SK-N-SH (cell line): ENCODE data around the gene CACNA2D3. TPM values are rescaled to one million over a fixed set of nuclear protein-coding genes. Genes with fewer than 3 reads are reported as not detected.

Source experiments
- CTCF ChIA-PET: fragments of 300-600, 350-600 bp; formaldehyde crosslinking; extraction: SDS; loops from one replicate; lab custom pipeline; 2021; lab: Yijun Ruan, JAX
- POLR2A ChIA-PET: fragments of 350-600 bp; sonication (Branson Sonifier 250); formaldehyde crosslinking; extraction: SDS; loops from one replicate; lab custom pipeline; 2020; ENCODE audit warnings: antibody characterized with exemption, inconsistent platforms; lab: Yijun Ruan, JAX
- DNase-seq: peaks from one replicate; pipeline ENCODE4 v3.0.0; 2012
- H2AFZ ChIP-seq: fragments of 200-600 bp; sonication (generic); 2 replicates; pipeline ENCODE4 v1.8.1; 2016; ENCODE audit warnings: antibody characterized with exemption, mild to moderate bottlenecking, low read depth
- H3F3A ChIP-seq: fragments of 200-600 bp; sonication (generic); replicated peaks from 2 replicates; pipeline ENCODE3; 2016; ENCODE audit warnings: antibody characterized with exemption, mild to moderate bottlenecking; ENCODE audit not compliant: insufficient read depth
- H3K27ac ChIP-seq, 2 experiments: fragments of 200-500 bp in 1 of 2; fragments of 200-600 bp in 1 of 2; sonication (Bioruptor generic) in 1 of 2; sonication (generic), shearing (Covaris generic) in 1 of 2; 2 replicates each; pipeline versions ENCODE4 v1.5.1 to v1.6.1; 2014 to 2016; ENCODE audit warnings: low read depth in 2 of 2, inconsistent platforms in 1 of 2, low read length in 1 of 2, mild to moderate bottlenecking in 1 of 2, mixed read lengths in 1 of 2
- H3K27me3 ChIP-seq: fragments of 200-600 bp; sonication (generic), shearing (Covaris generic); 2 replicates; pipeline ENCODE4 v1.6.1; 2016; ENCODE audit warnings: mixed run types; ENCODE audit not compliant: insufficient read depth
- H3K36me3 ChIP-seq, 2 experiments: fragments of 200-500 bp in 1 of 2; fragments of 200-600 bp in 1 of 2; sonication (Bioruptor generic) in 1 of 2; sonication (generic) in 1 of 2; replicated peaks in 1 of 2; 2 replicates each; pipeline versions ENCODE3 to v1.5.1; 2014 to 2016; ENCODE audit warnings: low read length in 1 of 2, mild to moderate bottlenecking in 1 of 2; ENCODE audit not compliant: insufficient read depth in 2 of 2, control insufficient read depth in 1 of 2
- H3K4me1 ChIP-seq, 2 experiments: fragments of 200-500 bp in 1 of 2; fragments of 200-600 bp in 1 of 2; sonication (Bioruptor generic) in 1 of 2; sonication (generic), shearing (Covaris generic) in 1 of 2; 2 replicates each; pipeline versions ENCODE4 v1.5.1 to v1.6.1; 2014 to 2016; ENCODE audit warnings: low read depth in 1 of 2, low read length in 1 of 2, mixed run types in 1 of 2; ENCODE audit not compliant: insufficient read depth in 2 of 2, control insufficient read depth in 1 of 2
- H3K4me2 ChIP-seq: fragments of 200-600 bp; sonication (generic), shearing (Covaris generic); 2 replicates; pipeline ENCODE4 v1.6.1; 2017; ENCODE audit warnings: mixed run types
- H3K4me3 ChIP-seq, 2 experiments: fragments of 200-500 bp in 1 of 2; fragments of 200-600 bp in 1 of 2; sonication (Bioruptor generic) in 1 of 2; sonication (generic), shearing (Covaris generic) in 1 of 2; 2 replicates each; pipeline versions ENCODE4 v1.5.1 to v1.8.1; 2014 to 2016; ENCODE audit warnings: low read depth in 2 of 2, inconsistent platforms in 1 of 2, low read length in 1 of 2, mild to moderate bottlenecking in 1 of 2, mixed read lengths in 1 of 2, moderate library complexity in 1 of 2
- H3K79me2 ChIP-seq: fragments of 200-600 bp; sonication (generic); 2 replicates; pipeline ENCODE4 v1.8.1; 2017; ENCODE audit warnings: mild to moderate bottlenecking; ENCODE audit not compliant: insufficient read depth
- H3K9ac ChIP-seq: fragments of 200-600 bp; sonication (generic); 2 replicates; pipeline ENCODE4 v1.6.1; 2017; ENCODE audit warnings: mixed run types
- H3K9me2 ChIP-seq: fragments of 200-600 bp; sonication (generic); 2 replicates; pipeline ENCODE4 v1.6.1; 2017; ENCODE audit warnings: mixed run types
- H3K9me3 ChIP-seq: fragments of 200-600 bp; sonication (generic); 2 replicates; pipeline ENCODE4 v1.6.1; 2017; ENCODE audit warnings: mixed run types, mild to moderate bottlenecking, moderate library complexity
- H4K20me1 ChIP-seq: fragments of 200-600 bp; sonication (generic); 2 replicates; pipeline ENCODE4 v1.6.1; 2017; ENCODE audit warnings: mild to moderate bottlenecking, mixed run types; ENCODE audit not compliant: insufficient read depth
- FOXJ3 ChIP-seq: sonication (generic); formaldehyde crosslinking; IDR thresholded peaks from 2 replicates; pipeline ENCODE4 v1.5.1; 2020; ENCODE audit warnings: mild to moderate bottlenecking, missing genetic modification reagents
- REST ChIP-seq: IDR thresholded peaks from 2 replicates; pipeline ENCODE4 v1.6.1; 2012; ENCODE audit warnings: mild to moderate bottlenecking, low read depth, low read length, moderate library complexity
- SMC3 ChIP-seq: IDR thresholded peaks from 2 replicates; pipeline ENCODE4 v1.6.1; 2012; ENCODE audit warnings: low read depth, low read length, improper control_type of control experiment
- TCF12 ChIP-seq: IDR thresholded peaks from 2 replicates; pipeline ENCODE4 v1.4.0; 2012
- TEAD4 ChIP-seq: IDR thresholded peaks from 2 replicates; pipeline ENCODE4 v1.4.0; 2012; ENCODE audit warnings: mild to moderate bottlenecking, borderline replicate concordance; ENCODE audit not compliant: insufficient read depth
- WGBS: methylation state at CpG from one replicate; pipeline ENCODE4 v1.1.6; 2017; ENCODE audit warnings: low lambda C conversion rate; 5-methylcytosine and 5-hydroxymethylcytosine counted together
- polyA plus RNA-seq, 3 experiments: library from polyadenylated mRNA; depleted of rRNA; stranded (reverse); fragments of >200 nt; gene quantifications; 2 replicates each; pipeline ENCODE4 v1.2.3, GENCODE V29; 2012
- TF ChIP-seq, protein P1 (sequence below): IDR thresholded peaks from 2 replicates; pipeline ENCODE4 v1.4.0; 2012; ENCODE audit warnings: low read depth, borderline replicate concordance
- TF ChIP-seq, protein P2 (sequence below): fragments of 150-350 bp; IDR thresholded peaks from 2 replicates; pipeline ENCODE4 v1.6.1; 2017; ENCODE audit warnings: antibody characterized with exemption, low read length, low read depth, borderline replicate concordance
- TF ChIP-seq, protein P3 (sequence below): fragments of 200-600 bp; sonication (generic); IDR thresholded peaks from 2 replicates; pipeline ENCODE4 v1.6.1; 2017; ENCODE audit warnings: antibody characterized with exemption, mild to moderate bottlenecking, moderate library complexity
- TF ChIP-seq, protein P4 (sequence below): IDR thresholded peaks from 2 replicates; pipeline ENCODE4 v1.4.0; 2012; ENCODE audit warnings: low read depth

Gene CACNA2D3
- polyA plus RNA-seq, 1 of the 3 experiments (the other 2 are of a cell fraction), result 0.15 TPM

- Histone ChIP-seq H3K79me2 (no peaks in the 10 kb centered on the region), H2AFZ (no peak overlapping the region), H3K9me2 (no peaks in the 10 kb centered on the region), H3K36me3 (no peaks in the 10 kb centered on the region), H3K4me1 (peaks cover 0 to 7% of the 10 kb centered on the region in 2 experiments; a peak in 2 of 4 replicates), H3K27ac (no peak overlapping the region), H3K9ac (no peak overlapping the region), H3K4me2 (no peak overlapping the region), H3K9me3 (no peaks in the 10 kb centered on the region), H4K20me1 (no peaks in the 10 kb centered on the region), H3K27me3 (no peaks in the 10 kb centered on the region), H3K4me3 (no peak overlapping the region), H3F3A (no peaks in the 10 kb centered on the region)
- POLR2A ChIA-PET, result no interaction called here
- TF ChIP-seq, protein P1, sequence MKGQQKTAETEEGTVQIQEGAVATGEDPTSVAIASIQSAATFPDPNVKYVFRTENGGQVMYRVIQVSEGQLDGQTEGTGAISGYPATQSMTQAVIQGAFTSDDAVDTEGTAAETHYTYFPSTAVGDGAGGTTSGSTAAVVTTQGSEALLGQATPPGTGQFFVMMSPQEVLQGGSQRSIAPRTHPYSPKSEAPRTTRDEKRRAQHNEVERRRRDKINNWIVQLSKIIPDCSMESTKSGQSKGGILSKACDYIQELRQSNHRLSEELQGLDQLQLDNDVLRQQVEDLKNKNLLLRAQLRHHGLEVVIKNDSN, result no peak
- TF ChIP-seq, protein P2, sequence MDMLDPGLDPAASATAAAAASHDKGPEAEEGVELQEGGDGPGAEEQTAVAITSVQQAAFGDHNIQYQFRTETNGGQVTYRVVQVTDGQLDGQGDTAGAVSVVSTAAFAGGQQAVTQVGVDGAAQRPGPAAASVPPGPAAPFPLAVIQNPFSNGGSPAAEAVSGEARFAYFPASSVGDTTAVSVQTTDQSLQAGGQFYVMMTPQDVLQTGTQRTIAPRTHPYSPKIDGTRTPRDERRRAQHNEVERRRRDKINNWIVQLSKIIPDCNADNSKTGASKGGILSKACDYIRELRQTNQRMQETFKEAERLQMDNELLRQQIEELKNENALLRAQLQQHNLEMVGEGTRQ, result no peak
- TF ChIP-seq TEAD4 (no peak), SMC3 (no peak), FOXJ3 (CRISPR knock-in tag) (no peak), REST (no peak), TCF12 (no peak)
- TF ChIP-seq, protein P3, sequence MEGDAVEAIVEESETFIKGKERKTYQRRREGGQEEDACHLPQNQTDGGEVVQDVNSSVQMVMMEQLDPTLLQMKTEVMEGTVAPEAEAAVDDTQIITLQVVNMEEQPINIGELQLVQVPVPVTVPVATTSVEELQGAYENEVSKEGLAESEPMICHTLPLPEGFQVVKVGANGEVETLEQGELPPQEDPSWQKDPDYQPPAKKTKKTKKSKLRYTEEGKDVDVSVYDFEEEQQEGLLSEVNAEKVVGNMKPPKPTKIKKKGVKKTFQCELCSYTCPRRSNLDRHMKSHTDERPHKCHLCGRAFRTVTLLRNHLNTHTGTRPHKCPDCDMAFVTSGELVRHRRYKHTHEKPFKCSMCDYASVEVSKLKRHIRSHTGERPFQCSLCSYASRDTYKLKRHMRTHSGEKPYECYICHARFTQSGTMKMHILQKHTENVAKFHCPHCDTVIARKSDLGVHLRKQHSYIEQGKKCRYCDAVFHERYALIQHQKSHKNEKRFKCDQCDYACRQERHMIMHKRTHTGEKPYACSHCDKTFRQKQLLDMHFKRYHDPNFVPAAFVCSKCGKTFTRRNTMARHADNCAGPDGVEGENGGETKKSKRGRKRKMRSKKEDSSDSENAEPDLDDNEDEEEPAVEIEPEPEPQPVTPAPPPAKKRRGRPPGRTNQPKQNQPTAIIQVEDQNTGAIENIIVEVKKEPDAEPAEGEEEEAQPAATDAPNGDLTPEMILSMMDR, result no peak
- TF ChIP-seq, protein P4, sequence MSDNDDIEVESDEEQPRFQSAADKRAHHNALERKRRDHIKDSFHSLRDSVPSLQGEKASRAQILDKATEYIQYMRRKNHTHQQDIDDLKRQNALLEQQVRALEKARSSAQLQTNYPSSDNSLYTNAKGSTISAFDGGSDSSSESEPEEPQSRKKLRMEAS, result no peak
- DNase-seq, result no peak
- CTCF ChIA-PET, result interaction anchor here (1.3 kb wide), 1 partner anchor 16 kb away, joined by 3 read pairs; no protein-coding TSS in a partner anchor
- WGBS, result 28% methylated on average over 8 of the region's 8 CpGs
Measured at GRCh38 chr3:54344601-54345231, 222.4 kb downstream of the CACNA2D3 start.
